Activated gamma-delta T cell treated with anti-CD3 and anti-CD28 coated beads, Interleukin-2, amount 50 U/mL, for 16 hours (primary cell): ENCODE data around the gene TFAP2E.
"Not testable (repeated sequence)": the region's sequence is repeated elsewhere in the genome, so short reads cannot be mapped to it uniquely, and the experiment has no call there.

Experiments used
- DNase-seq: peaks from one replicate; pipeline ENCODE4 v3.0.0-alpha.2; 2020; ENCODE audit warnings: low read depth

Gene TFAP2E

GRCh38 chr1:35574125-35574654, 1.1 kb downstream of the TFAP2E start:
- no peak for DNase-seq

DNA sequence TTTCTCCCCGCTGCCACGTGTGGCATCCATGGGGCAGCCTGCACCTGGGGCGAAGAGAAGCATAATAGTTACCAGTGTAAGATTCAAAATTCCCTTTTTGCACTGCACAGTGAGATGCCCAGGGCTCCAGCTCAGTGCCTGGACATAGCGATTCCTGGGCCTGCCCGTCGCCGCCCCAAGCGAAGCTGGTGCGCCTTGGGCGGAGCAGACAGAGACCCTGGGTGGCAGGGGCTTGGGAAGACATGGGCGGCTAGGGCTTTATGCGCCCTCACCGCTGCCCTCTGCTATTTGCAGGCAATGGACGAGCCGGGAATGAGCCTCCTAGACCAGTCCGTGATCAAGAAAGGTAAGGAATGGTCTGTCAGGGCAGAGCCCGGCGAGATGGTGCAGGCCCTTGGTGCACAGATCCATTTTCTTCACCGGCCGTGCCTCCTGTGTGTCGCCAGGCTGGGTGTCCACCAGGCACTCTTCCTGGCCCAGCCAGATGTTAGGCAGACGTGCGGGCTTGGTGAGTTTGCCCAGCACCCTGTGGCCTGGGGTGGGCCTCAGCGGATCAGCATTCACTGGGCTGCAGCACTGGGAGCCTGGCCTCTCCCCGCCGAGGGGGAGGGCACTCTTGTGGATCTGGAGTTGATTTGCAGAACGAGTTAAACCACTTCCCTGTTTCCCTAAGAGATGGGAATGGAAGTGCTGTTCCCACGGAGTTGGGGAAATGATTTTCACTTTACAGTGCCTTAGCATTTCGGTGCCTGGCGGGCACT, 1.7 kb downstream of the TFAP2E start:
- DNase-seq: no peak

GRCh38 chr1:35575416-35575958, 2.4 kb downstream of the TFAP2E start:
- no peak for DNase-seq

DNA sequence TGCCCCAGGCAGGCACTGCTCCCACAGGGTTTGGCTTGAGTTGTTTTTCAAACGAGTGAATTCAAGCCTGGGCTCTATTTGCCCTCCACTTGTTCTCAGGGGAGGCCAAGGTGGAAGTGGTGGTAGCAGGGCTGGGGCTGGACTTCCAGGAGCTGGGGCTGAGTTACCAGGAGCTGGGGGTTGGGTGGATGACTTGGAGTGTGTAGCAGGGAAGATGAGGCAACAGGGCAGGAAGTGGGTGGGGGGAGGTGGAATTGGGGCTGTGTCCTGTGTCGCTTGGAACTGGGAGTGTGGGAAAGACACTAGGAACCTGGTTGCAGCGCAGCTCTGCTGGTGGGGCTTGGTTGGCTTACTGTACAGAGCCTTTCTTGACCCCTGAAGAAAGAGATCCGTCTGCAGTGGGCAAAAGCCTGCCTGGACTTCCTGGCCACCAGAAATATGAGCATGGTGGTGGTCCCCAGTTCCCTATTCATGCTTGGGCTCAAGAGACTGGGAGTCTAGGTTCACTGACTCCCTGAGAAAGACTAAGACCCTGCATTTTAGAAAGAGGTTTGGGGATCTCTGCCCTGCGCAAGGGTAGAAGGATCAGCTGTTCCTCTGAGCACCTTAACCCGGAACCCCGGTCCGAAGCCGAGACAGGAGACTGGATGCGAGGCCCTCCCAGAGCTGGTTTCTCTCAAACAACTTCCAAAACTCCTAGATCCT, 3.1 kb downstream of the TFAP2E start:
- no peak for DNase-seq

DNA sequence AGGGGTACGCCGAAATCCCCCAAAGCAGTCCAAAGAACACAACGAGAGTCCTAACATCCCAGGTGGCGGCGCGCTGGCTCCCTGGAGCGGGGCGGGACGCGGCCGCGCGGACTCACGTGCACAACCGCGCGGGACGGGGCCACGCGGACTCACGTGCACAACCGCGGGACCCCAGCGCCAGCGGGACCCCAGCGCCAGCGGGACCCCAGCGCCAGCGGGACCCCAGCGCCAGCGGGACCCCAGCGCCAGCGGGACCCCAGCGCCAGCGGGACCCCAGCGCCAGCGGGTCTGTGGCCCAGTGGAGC, 3.6 kb downstream of the TFAP2E start:
- DNase-seq: not testable (repeated sequence)

- peak; percentile 42 for DNase-seq
These were observed 4.2 kb downstream of the TFAP2E start for GRCh38 chr1:35577071-35577998.

- no peak for DNase-seq
These were observed 7.9 kb downstream of the TFAP2E start for GRCh38 chr1:35580949-35581388.

- not testable (repeated sequence) for DNase-seq
These were observed 8.5 kb downstream of the TFAP2E start for GRCh38 chr1:35581621-35582020.

GRCh38 chr1:35585281-35585680, 12.2 kb downstream of the TFAP2E start:
- no peak for DNase-seq

DNA sequence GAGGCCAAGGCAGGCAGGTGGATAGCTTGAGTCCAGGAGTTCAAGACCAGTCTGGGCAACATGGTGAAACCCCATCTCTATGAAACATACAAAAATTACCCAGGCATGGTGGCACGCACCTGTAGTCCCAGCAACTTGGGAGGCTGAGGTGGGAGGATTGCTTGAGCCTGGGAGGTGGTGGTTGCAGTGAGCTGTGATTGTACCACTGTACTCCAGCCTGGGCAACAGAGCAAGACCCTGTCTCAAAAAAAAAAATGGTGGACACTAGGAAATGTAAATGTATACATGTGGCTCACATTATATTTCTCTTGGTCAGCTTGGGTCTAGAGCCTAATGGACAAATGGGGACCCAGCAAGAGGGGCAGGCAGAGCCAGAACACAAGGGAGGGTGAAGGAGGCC, 12.7 kb downstream of the TFAP2E start:
- DNase-seq: not testable (repeated sequence)

- DNase-seq: no peak
These were observed 13.7 kb downstream of the TFAP2E start for GRCh38 chr1:35586808-35587207.

DNA sequence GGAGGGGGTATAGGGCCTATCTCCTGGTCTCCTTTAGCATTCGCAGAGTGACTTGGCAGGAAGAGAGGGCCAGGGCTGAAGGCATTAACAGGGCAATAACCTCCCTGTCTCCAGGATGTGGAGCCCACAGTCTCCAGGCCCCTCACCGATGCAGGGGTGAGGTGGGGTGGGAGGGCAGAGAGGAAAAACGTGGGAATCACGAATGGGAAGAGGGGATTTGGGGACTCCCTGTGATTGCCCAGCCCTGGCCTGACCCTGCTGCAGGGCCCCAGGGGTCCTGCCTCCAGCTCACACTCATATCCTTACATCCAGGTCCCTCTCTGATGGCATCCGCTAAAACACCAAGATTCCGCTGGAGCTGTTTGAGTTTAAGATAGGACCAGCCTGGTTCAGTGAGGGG, 14.6 kb downstream of the TFAP2E start:
- no peak for DNase-seq

DNA sequence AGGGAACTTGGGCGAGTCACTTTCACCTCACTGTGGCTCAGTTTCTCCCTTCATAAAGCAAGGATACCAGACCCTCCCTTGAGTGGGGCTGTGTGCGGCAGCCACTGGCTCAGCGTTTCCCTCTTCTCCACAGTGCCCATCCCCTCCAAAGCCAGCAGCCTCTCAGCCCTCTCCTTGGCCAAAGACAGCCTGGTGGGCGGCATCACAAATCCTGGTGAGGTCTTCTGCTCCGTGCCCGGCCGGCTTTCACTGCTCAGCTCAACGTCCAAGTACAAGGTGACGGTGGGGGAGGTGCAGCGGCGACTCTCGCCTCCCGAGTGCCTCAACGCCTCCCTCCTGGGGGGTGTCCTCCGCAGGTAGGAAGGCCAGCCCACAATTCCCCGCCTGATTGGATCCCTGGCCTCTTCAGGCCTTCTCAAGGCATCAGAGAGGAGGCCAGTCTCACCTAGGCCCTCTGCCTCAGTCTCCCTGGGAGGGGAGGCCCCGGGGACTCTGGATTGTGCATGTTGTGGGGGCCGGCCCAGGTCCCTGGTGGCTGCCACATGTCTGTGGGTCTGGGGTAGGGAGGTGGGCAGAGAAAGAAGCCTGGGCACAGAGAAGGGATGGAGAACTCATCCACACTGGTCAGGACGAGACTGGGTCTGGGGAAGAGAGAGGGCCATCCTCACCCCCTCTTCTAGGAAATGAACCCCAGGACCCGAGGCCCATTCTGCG, 15.2 kb downstream of the TFAP2E start:
- no peak for DNase-seq

DNA sequence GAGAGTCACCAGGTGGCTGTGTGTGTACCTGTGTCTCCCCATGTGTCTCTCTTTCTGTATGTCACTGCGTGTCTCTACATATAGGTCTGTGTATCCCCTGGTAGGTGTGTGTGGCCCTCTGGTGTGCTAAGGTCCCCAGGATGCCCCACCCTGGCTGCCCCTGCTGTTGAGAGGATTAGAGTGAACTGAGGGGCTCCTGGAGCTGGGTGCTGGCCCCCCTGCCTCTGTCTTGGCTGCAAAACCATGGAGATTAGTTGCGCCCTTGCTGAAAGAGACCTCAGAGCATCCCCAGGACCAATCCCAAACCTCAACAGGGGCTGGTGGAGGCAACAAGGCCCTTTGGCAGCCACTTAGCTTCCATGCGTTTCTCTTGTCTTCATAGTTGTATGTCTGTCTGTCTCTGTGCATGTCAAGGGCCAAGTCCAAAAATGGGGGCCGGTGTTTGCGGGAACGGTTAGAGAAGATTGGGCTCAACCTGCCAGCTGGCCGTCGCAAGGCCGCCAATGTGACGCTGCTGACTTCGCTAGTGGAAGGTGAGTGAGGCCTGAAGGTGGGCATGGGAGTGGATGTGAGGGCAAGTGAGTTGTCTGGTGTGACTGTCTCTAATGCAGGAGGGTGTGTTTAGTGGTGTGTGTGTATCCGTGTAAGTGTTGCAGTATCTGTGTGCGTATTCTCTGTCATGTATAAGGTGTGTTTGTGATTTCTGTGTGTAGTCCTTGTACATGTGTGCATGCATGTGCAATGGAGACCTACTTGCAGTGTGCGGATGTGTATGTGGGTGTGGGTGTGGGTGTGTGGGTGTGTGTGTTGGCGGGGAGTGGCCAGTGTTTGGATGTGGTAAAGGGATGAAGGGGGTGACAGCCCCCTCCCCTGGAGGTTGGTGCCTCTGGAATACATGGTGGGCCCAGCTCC, 16.7 kb downstream of the TFAP2E start:
- DNase-seq: no peak

GRCh38 chr1:35590476-35591040, 17.4 kb downstream of the TFAP2E start:
- no peak for DNase-seq

DNA sequence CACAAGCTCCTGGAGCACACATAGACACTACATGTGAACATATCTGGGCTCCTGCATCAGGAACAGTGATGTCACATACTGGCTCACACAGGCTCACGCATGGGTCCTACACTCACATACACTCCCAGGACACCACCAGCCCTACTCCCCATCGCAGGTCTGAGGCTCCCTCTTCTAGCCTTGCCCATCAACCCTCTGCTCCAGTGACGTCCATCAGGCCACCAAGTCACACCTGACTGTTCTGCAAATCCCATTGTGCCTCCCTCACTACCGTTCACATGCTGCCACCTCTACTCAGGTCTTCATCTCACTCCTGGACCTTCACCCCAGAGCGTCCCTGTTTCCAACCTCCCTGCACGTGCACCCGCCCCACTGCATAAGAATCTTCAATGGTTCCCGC, 18.1 kb downstream of the TFAP2E start:
- no peak for DNase-seq

DNA sequence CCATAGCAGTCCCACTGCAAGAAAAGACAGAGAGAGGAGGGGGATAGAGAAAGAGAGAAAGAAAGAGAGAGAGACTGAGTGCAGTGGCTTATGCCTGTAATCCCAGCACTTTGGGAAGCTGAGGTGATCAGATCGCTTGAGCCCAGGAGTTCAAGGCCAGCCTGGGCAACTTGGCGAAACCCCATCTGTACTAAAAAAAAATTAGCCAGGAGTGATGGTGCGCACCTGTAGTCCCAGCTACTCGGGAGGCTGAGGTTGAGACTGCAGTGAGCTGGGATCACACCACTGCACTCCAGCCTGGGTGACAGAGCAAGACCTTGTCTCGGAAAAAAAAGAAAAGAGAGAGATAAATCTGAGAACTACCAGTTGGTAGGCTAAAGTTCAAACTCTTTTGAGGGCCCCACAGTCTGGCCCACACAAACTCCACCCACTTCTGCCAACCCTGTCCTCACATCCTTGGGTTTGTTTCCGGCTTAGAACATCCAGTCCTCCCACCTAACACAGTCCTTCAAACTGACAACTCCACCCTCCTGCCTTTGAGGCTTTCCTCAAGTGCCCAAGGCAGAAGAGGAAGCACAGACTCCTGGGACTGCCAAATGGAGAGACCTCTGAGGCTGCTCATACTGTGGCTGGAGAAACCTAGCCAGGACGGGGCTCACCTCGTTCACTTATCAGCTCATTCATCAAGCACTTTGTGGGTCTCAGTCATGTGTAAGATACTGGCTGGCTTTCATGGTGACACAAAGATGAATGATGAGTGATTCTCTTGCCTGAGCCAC, 20.1 kb downstream of the TFAP2E start:
- DNase-seq: no peak

- no peak for DNase-seq
These were observed 21.1 kb downstream of the TFAP2E start for GRCh38 chr1:35594005-35594760.
